Measurements from ENCODE around the gene BEST1. TPM values are rescaled to one million over a fixed set of nuclear protein-coding genes. Genes with fewer than 3 reads are reported as not detected.

BEST1 gene
- total and polyA plus RNA-seq, 2 of the 13 experiments (the other 11 are each of a cell fraction or from before 2014, with no cell fraction given), result 0.09 to 0.65 TPM

- peak; percentile 93 for TF ChIP-seq PAXIP1 (CRISPR knock-in tag; conservative IDR thresholded peaks at IDR 0.05)
- 0 out of 2 replicates have a peak, but pooled peaks have one; percentile 36 for TF ChIP-seq ZNF564 (CRISPR knock-in tag; IDR thresholded peaks at IDR 0.05)
- 0 out of 2 replicates have a peak, but pooled peaks have one; percentile 20 for TF ChIP-seq SP2 (CRISPR knock-in tag; IDR thresholded peaks at IDR 0.05)
- peak; percentile 53; the same call in 1 of the 2 replicates for TF ChIP-seq ZBTB7A (CRISPR knock-in tag; IDR thresholded peaks at IDR 0.05)
- 0 out of 2 replicates have a peak, but pooled peaks have one; percentile 40 for TF ChIP-seq TFDP2 (CRISPR knock-in tag; IDR thresholded peaks at IDR 0.05)
- TF ChIP-seq ZNF720 (CRISPR knock-in tag; IDR thresholded peaks at IDR 0.05), result no peak
- TF ChIP-seq KIAA2018 (CRISPR knock-in tag; IDR thresholded peaks at IDR 0.05; ENCODE audit: borderline replicate concordance), result 0 out of 2 replicates have a peak, but pooled peaks have one; percentile 56
- no peak for TF ChIP-seq PCBP1 (IDR thresholded peaks at IDR 0.05; ENCODE audit: borderline replicate concordance, low read depth, low read length)
- TF ChIP-seq FOXP4 (CRISPR knock-in tag; IDR thresholded peaks at IDR 0.05), result peak; percentile 62; the same call in 1 of the 2 replicates
- peak; percentile 5; the same call in 1 of the 2 replicates for TF ChIP-seq FOSL2 (CRISPR knock-in tag; IDR thresholded peaks at IDR 0.05)
- 0 out of 2 replicates have a peak, but pooled peaks have one; percentile 32 for TF ChIP-seq MXD3 (CRISPR knock-in tag; IDR thresholded peaks at IDR 0.05)
Observed at GRCh38 chr11:61972112-61972671, 22.0 kb downstream of the BEST1 start (continued).
